ENCODE measurements around the gene RCL1. TPM values are rescaled to one million over a fixed set of nuclear protein-coding genes. Genes with fewer than 3 reads are reported as not detected.

The RCL1 gene
- polyA plus RNA-seq, 3 donors = 2.2 to 3.0 (median 3.0) TPM

- Histone ChIP-seq H3K27me3 (ENCODE audit: control insufficient read depth in 2 of 2, insufficient read depth in 2 of 2, low read length in 2 of 2) (peaks cover 4 to 5% of the 10 kb centered on the region in 2 donors), H3K4me2 (replicated peaks; ENCODE audit: extremely low read depth, low read length, poor library complexity, severe bottlenecking) (no peak overlapping the region), H2AFZ (ENCODE audit: insufficient read depth, low read depth, low read length, poor library complexity, severe bottlenecking) (no peak overlapping the region), H3K36me3 (replicated peaks in 1 of 2; ENCODE audit: control insufficient read depth in 1 of 2, insufficient read depth in 2 of 2, low read length in 2 of 2) (no peaks in the 10 kb centered on the region), H3K4me1 (ENCODE audit: control insufficient read depth in 1 of 2, insufficient read depth in 2 of 2, low read length in 2 of 2) (peaks cover 34 to 42% of the 10 kb centered on the region in 2 donors), H3K9me3 (replicated peaks in 1 of 2; ENCODE audit: control insufficient read depth in 1 of 2, insufficient read depth in 1 of 2, low read length in 2 of 2) (no peaks in the 10 kb centered on the region), H4K20me1 (ENCODE audit: insufficient read depth, low read length) (peaks cover 6% of the 10 kb centered on the region), H3K79me2 (ENCODE audit: insufficient read depth, low read length) (peaks cover 63% of the 10 kb centered on the region), H3K27ac (ENCODE audit: low read depth in 1 of 2, low read length in 2 of 2) (no peak overlapping the region), H3K4me3 (replicated peaks in 1 of 3; ENCODE audit: low read depth in 2 of 3, low read length in 3 of 3) (no peak overlapping the region), H3K9ac (ENCODE audit: insufficient read depth, low read length, poor library complexity, severe bottlenecking) (no peak overlapping the region)
- intact Hi-C loops (cut with micrococcal nuclease) = loop anchor here (5.0 to 10.0 kb wide), 6 partner anchors 34 to 838 kb away; partner anchors contain the start of genes AK3 (in 1 of the 2), CDC37L1 (in 1 of the 2) and JAK2 (in 1 of the 2)
- no peak overlapping the region for H3K27ac Mint-ChIP-seq
- no peak for TF ChIP-seq CTCF (IDR thresholded peaks at IDR 0.05)
- DNase-seq = no peak
- peaks cover 0 to 2% of the 10 kb centered on the region in 2 donors for H3K36me3 Mint-ChIP-seq
- peaks cover 0 to 8% (median 0%) of the 10 kb centered on the region in 7 donors for H3K9me3 Mint-ChIP-seq
- H3K4me1 Mint-ChIP-seq = peaks cover 43% of the 10 kb centered on the region
- no peak overlapping the region for H3K4me3 Mint-ChIP-seq
- no CpG with 5 or more reads among the region's 2 CpGs for WGBS (ENCODE audit: insufficient coverage)
- peaks cover 6 to 8% (median 7%) of the 10 kb centered on the region in 3 donors for H3K27me3 Mint-ChIP-seq (ENCODE audit: low read depth in 3 of 3)
These were observed 3.8 kb downstream of the RCL1 start for GRCh38 chr9:4796530-4796929.

DNA sequence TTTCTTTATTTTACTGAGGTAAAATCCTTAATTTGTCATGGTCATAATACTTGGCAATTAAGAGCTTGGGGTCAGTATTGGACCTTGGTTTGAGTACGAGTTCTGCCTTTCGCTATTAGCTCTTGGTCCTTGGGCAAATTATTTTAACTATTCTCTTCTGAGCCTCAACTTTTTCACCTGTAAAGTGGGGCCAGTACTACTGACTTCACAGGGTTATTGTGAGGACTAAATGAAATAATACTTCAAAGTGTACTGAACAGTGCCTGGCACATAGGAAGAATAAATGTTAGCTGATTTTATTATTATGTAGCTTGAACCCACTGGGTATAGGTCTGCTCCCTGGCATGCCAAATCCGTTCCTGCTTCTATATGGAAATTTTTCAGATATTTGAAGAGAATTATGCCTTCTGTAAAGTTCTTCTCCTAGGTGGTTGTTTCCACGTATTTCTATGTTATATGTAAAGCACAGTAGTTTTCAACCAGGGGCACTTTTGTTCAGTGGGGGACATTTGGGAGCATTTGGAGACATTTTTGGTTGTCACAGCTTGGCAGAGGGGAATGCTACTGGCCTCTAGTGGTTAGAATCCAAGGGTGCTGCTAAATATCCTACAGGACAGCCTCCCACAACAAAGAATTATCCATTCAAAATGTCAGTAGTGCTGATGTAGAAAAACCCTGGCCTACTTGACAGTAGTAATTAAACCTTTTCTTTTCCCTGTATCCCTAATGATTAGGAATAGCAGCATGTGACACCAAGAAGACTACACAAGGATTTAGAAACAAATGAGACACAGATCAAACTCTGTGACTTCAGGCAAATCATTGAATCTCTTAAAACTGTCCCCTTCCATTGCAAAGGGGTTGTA is 4.5 kb downstream of the RCL1 start:
- Histone ChIP-seq H3K36me3 (replicated peaks in 1 of 2; ENCODE audit: control insufficient read depth in 1 of 2, insufficient read depth in 2 of 2, low read length in 2 of 2) (no peaks in the 10 kb centered on the region), H3K79me2 (ENCODE audit: insufficient read depth, low read length) (peaks cover 68% of the 10 kb centered on the region), H3K27me3 (ENCODE audit: control insufficient read depth in 2 of 2, insufficient read depth in 2 of 2, low read length in 2 of 2) (no peaks in the 10 kb centered on the region), H2AFZ (ENCODE audit: insufficient read depth, low read depth, low read length, poor library complexity, severe bottlenecking) (no peak overlapping the region), H3K4me3 (replicated peaks in 1 of 3; ENCODE audit: low read depth in 2 of 3, low read length in 3 of 3) (peak overlapping the region in 2 of 3 experiments; percentile 4 to 18), H3K4me2 (replicated peaks; ENCODE audit: extremely low read depth, low read length, poor library complexity, severe bottlenecking) (peak overlapping the region; percentile 57), H3K27ac (ENCODE audit: low read depth in 1 of 2, low read length in 2 of 2) (no peak overlapping the region), H3K9ac (ENCODE audit: insufficient read depth, low read length, poor library complexity, severe bottlenecking) (no peak overlapping the region), H3K4me1 (ENCODE audit: control insufficient read depth in 1 of 2, insufficient read depth in 2 of 2, low read length in 2 of 2) (peaks cover 30 to 37% of the 10 kb centered on the region in 2 donors), H3K9me3 (replicated peaks in 1 of 2; ENCODE audit: control insufficient read depth in 1 of 2, insufficient read depth in 1 of 2, low read length in 2 of 2) (no peaks in the 10 kb centered on the region), H4K20me1 (ENCODE audit: insufficient read depth, low read length) (peaks cover 6% of the 10 kb centered on the region)
- H3K4me1 Mint-ChIP-seq = peaks cover 38% of the 10 kb centered on the region
- peak; percentile 89 for TF ChIP-seq CTCF (IDR thresholded peaks at IDR 0.05)
- peak overlapping the region; percentile 31 to 70 for H3K4me3 Mint-ChIP-seq
- H3K27me3 Mint-ChIP-seq (ENCODE audit: low read depth in 3 of 3) = peaks cover 0 to 3% (median under 1%) of the 10 kb centered on the region in 3 donors
- peaks cover 0 to 2% (median 0%) of the 10 kb centered on the region in 7 donors for H3K9me3 Mint-ChIP-seq
- peak; percentile 22 to 51 (median 43) for DNase-seq
- no peak overlapping the region for H3K27ac Mint-ChIP-seq
- peaks cover 0 to 2% of the 10 kb centered on the region in 2 donors for H3K36me3 Mint-ChIP-seq
- intact Hi-C loops (cut with micrococcal nuclease) = loop anchor here (5.0 to 10.0 kb wide), 6 partner anchors 35 to 838 kb away; partner anchors contain the start of genes AK3 (in 1 of the 2), CDC37L1 (in 1 of the 2) and JAK2 (in 1 of the 2)
- 83% methylated on average over 1 of the region's 4 CpGs for WGBS (ENCODE audit: insufficient coverage)
